GM23248 (cell line): ENCODE data around the gene HTATIP2.
"Not testable (repeated sequence)": the region's sequence is repeated elsewhere in the genome, so short reads cannot be mapped to it uniquely, and the experiment has no call there.

Experiments
- EZH2 ChIP-seq: fragments of 200-600 bp; sonication (generic); IDR thresholded peaks from 2 replicates; pipeline ENCODE4 v1.6.1; 2018; ENCODE audit warnings: antibody characterized with exemption, mild to moderate bottlenecking; ENCODE audit not compliant: insufficient read depth, poor library complexity, severe bottlenecking
- EZH2phosphoT487 ChIP-seq: fragments of 200-600 bp; sonication (generic); IDR thresholded peaks from 2 replicates; pipeline ENCODE4 v1.6.1; 2018; ENCODE audit warnings: antibody characterized with exemption, moderate library complexity, mild to moderate bottlenecking, low read depth; ENCODE audit not compliant: insufficient read depth

DNA sequence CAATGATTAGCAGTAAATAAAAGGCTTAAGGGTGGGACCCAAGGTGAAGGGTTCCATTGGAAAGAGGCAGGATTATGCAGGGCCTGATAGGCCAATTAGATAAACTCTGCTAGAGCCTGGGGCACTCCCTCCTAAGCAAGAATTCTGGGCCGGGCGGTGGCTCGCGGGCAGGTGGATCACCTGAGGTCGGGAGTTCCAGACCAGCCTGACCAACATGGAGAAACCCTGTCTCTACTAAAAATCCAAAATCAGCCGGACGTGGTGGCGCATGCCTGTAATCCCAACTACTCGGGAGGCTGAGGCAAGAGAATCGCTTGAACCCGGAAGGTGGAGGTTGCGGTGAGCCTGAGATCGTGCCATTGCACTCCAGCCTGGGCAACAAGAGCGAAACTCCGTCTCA is 22.5 kb downstream of the HTATIP2 start:
- not testable (repeated sequence) for TF ChIP-seq EZH2phosphoT487, EZH2
